GM12865 (cell line): ENCODE data around the gene ACADS.

Source experiments
- DNase-seq: peaks from one replicate; pipeline ENCODE4 v3.0.0; 2010; ENCODE audit warnings: low read depth
- H3K4me3 ChIP-seq: 2 replicates; pipeline ENCODE4 v1.5.1; 2011; ENCODE audit warnings: mild to moderate bottlenecking, low read depth, low read length, control low read depth
- CTCF ChIP-seq: IDR thresholded peaks from 2 replicates; pipeline ENCODE4 v1.5.1; 2011; ENCODE audit warnings: low read length, control low read depth, low read depth, inconsistent platforms; ENCODE audit not compliant: insufficient read depth; ENCODE audit errors: missing control alignments

Gene ACADS

GRCh38 chr12:120700886-120701285 is 24.7 kb upstream of the ACADS start:
- H3K4me3 ChIP-seq, result no peak overlapping the region
- TF ChIP-seq CTCF, result no peak
- no peak for DNase-seq

GRCh38 chr12:120702637-120703036 is 23.0 kb upstream of the ACADS start:
- DNase-seq, result no peak
- no peak for TF ChIP-seq CTCF

GRCh38 chr12:120703311-120703942 is 22.2 kb upstream of the ACADS start:
- TF ChIP-seq CTCF, result no peak
- no peak for DNase-seq
- no peak overlapping the region for H3K4me3 ChIP-seq

More at GRCh38 chr12:120702637-120703036, 23.0 kb upstream of the ACADS start:
- no peak overlapping the region for H3K4me3 ChIP-seq

- no peak for TF ChIP-seq CTCF
Measured at GRCh38 chr12:120705618-120706017, 20.0 kb upstream of the ACADS start.

DNA sequence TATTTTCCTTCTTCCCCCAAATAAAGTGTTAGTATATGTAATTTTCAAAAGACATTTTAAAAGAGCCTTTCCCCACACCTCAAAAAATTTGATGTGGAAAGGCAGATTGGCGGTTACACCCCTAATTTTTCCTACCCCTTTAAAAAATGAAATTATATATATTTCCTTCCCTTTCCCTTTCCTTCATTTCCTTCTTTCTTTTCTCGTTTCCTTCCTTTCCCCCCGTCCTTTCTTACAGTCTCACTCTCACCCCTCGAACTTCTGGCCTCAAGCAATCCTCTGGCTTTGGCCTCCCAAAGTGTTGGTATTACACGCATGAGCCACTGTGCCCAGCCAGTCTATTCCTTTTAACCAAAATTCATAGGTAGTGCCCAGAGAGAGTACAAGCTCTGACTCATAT is 19.6 kb upstream of the ACADS start:
- H3K4me3 ChIP-seq, result no peak overlapping the region
- TF ChIP-seq CTCF, result no peak
- no peak for DNase-seq

More at GRCh38 chr12:120705618-120706017, 20.0 kb upstream of the ACADS start:
- no peak overlapping the region for H3K4me3 ChIP-seq
- no peak for DNase-seq

DNA sequence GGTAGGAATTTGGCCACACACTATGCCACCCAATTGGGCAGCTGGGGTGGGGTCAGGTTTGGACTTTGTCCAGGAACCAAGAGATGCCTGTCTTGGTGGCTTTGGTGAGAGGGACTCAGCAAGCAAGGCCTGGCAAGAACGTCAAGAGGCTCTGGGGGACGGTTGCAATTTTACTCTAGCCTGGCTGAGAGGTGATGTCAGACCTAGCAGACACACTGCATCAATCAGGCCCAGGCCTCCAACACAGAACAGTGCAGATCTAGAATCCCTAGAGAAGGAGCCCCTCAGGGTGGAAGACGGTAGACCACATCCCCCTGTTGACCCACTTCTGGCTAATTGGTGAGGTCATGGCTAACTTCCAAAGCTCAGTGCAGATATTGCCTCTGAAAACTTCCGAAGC is 17.0 kb upstream of the ACADS start:
- no peak for DNase-seq

More for the DNA sequence above, 17.0 kb upstream of the ACADS start:
- TF ChIP-seq CTCF, result no peak
- no peak overlapping the region for H3K4me3 ChIP-seq
